Loucy (cell line): ENCODE data around the gene LMOD3.
A peak's percentile ranks its signal among the peaks of the same experiment; 100 is the strongest.

Experiments
- H2AFZ ChIP-seq: fragments of 200-600 bp; sonication (generic); 2 replicates; pipeline ENCODE4 v1.6.0; 2016; ENCODE audit warnings: antibody characterized with exemption, mild to moderate bottlenecking, low read length, moderate library complexity
- H3F3A ChIP-seq: fragments of 200-600 bp; 2 replicates; pipeline ENCODE4 v1.6.0; 2016; ENCODE audit warnings: antibody characterized with exemption, low read depth, mild to moderate bottlenecking
- H3K27me3 ChIP-seq: fragments of 200-600 bp; sonication (generic); 2 replicates; pipeline ENCODE4 v1.6.1; 2014; ENCODE audit warnings: low read length, mild to moderate bottlenecking; ENCODE audit not compliant: insufficient read depth, poor library complexity, severe bottlenecking
- H3K36me3 ChIP-seq: fragments of 200-600 bp; sonication (generic); 2 replicates; pipeline ENCODE4 v1.6.1; 2016; ENCODE audit warnings: low read length; ENCODE audit not compliant: insufficient read depth
- H3K4me1 ChIP-seq: fragments of 200-600 bp; sonication (generic); 2 replicates; pipeline ENCODE4 v1.5.1; 2014; ENCODE audit warnings: low read length, mild to moderate bottlenecking; ENCODE audit not compliant: insufficient read depth, poor library complexity, severe bottlenecking
- H3K4me2 ChIP-seq: fragments of 200-600 bp; sonication (generic); 2 replicates; pipeline ENCODE4 v1.6.0; 2014; ENCODE audit warnings: antibody characterized with exemption, low read length, low read depth, mild to moderate bottlenecking; ENCODE audit not compliant: poor library complexity, severe bottlenecking
- H3K4me3 ChIP-seq: fragments of 200-600 bp; sonication (generic); 2 replicates; pipeline ENCODE4 v1.5.1; 2014; ENCODE audit warnings: low read length, mild to moderate bottlenecking, mixed read lengths; ENCODE audit not compliant: poor library complexity, severe bottlenecking
- H3K79me2 ChIP-seq: fragments of 200-600 bp; sonication (generic); 2 replicates; pipeline ENCODE4 v1.6.1; 2014; ENCODE audit warnings: low read length; ENCODE audit not compliant: insufficient read depth
- H3K9ac ChIP-seq: fragments of 200-600 bp; sonication (generic); 2 replicates; pipeline ENCODE4 v1.6.0; 2014; ENCODE audit warnings: mild to moderate bottlenecking, low read depth, low read length, moderate library complexity; ENCODE audit not compliant: poor library complexity, severe bottlenecking
- H3K9me2 ChIP-seq: fragments of 200-600 bp; sonication (generic); replicated peaks from 2 replicates; pipeline ENCODE4 v1.6.1; 2016; ENCODE audit warnings: low read depth, low read length, mixed read lengths
- H3K9me3 ChIP-seq: fragments of 200-600 bp; sonication (generic); 2 replicates; pipeline ENCODE4 v1.6.1; 2014; ENCODE audit warnings: mild to moderate bottlenecking, antibody characterized with exemption, low read length, low read depth; ENCODE audit not compliant: insufficient read depth
- H4K20me1 ChIP-seq: fragments of 200-600 bp; sonication (generic); 2 replicates; pipeline ENCODE4 v1.6.0; 2014; ENCODE audit warnings: antibody characterized with exemption, low read length, mild to moderate bottlenecking; ENCODE audit not compliant: insufficient read depth, poor library complexity, severe bottlenecking
- CTCF ChIP-seq: fragments of 200-600 bp; sonication (generic); conservative IDR thresholded peaks from 2 replicates; pipeline ENCODE4 v1.5.1; 2014; ENCODE audit warnings: mild to moderate bottlenecking, antibody characterized with exemption, low read length
- EZH2phosphoT487 ChIP-seq: fragments of 200-600 bp; IDR thresholded peaks from 2 replicates; pipeline ENCODE4 v1.6.1; 2018; ENCODE audit warnings: antibody characterized with exemption, mild to moderate bottlenecking, moderate library complexity, borderline replicate concordance

Gene LMOD3

GRCh38 chr3:69126216-69126615, 3.8 kb upstream of the LMOD3 start:
- H3K79me2 ChIP-seq: no peaks in the 10 kb centered on the region
- H3K9me2 ChIP-seq: no peaks in the 10 kb centered on the region
- H3F3A ChIP-seq: no peaks in the 10 kb centered on the region
- no peaks in the 10 kb centered on the region for H3K27me3 ChIP-seq
- H3K4me3 ChIP-seq: no peak overlapping the region
- no peak overlapping the region for H3K4me2 ChIP-seq
- H3K9ac ChIP-seq: no peak overlapping the region
- no peak overlapping the region for H2AFZ ChIP-seq
- no peaks in the 10 kb centered on the region for H3K9me3 ChIP-seq
- H4K20me1 ChIP-seq: no peaks in the 10 kb centered on the region
- TF ChIP-seq EZH2phosphoT487: no peak
- no peak for TF ChIP-seq CTCF
- H3K36me3 ChIP-seq: no peaks in the 10 kb centered on the region
- H3K4me1 ChIP-seq: no peaks in the 10 kb centered on the region

GRCh38 chr3:69121950-69122349, 445 bp downstream of the LMOD3 start:
- no peaks in the 10 kb centered on the region for H3K9me2 ChIP-seq
- H2AFZ ChIP-seq: peak overlapping the region; percentile 91; the same call in 1 of the 2 replicates
- H3K9ac ChIP-seq: no peak overlapping the region
- no peaks in the 10 kb centered on the region for H3K79me2 ChIP-seq
- H3K4me2 ChIP-seq: no peak overlapping the region
- no peak for TF ChIP-seq EZH2phosphoT487
- H4K20me1 ChIP-seq: no peaks in the 10 kb centered on the region
- H3K4me1 ChIP-seq: no peaks in the 10 kb centered on the region
- H3K4me3 ChIP-seq: no peak overlapping the region
- H3F3A ChIP-seq: no peaks in the 10 kb centered on the region
- no peaks in the 10 kb centered on the region for H3K27me3 ChIP-seq
- no peaks in the 10 kb centered on the region for H3K9me3 ChIP-seq
- no peaks in the 10 kb centered on the region for H3K36me3 ChIP-seq

- H3K4me3 ChIP-seq: no peak overlapping the region
- peak overlapping the region; percentile 40 for H3K4me2 ChIP-seq
- H3K27me3 ChIP-seq: no peaks in the 10 kb centered on the region
- TF ChIP-seq EZH2phosphoT487 (no peak), CTCF (no peak)
- no peaks in the 10 kb centered on the region for H3K4me1 ChIP-seq
- no peaks in the 10 kb centered on the region for H3K9me2 ChIP-seq
- peak overlapping the region; percentile 91 for H2AFZ ChIP-seq
- no peaks in the 10 kb centered on the region for H3F3A ChIP-seq
- no peaks in the 10 kb centered on the region for H3K36me3 ChIP-seq
- H3K9ac ChIP-seq: no peak overlapping the region
- H4K20me1 ChIP-seq: no peaks in the 10 kb centered on the region
- H3K9me3 ChIP-seq: no peaks in the 10 kb centered on the region
- no peaks in the 10 kb centered on the region for H3K79me2 ChIP-seq
Observed at GRCh38 chr3:69121513-69121912, 882 bp downstream of the LMOD3 start.

GRCh38 chr3:69120879-69121464, 1.4 kb downstream of the LMOD3 start:
- no peak overlapping the region for H3K4me3 ChIP-seq
- H2AFZ ChIP-seq: peak overlapping the region; percentile 91
- no peaks in the 10 kb centered on the region for H4K20me1 ChIP-seq
- no peaks in the 10 kb centered on the region for H3K79me2 ChIP-seq
- H3K9me2 ChIP-seq: no peaks in the 10 kb centered on the region
- H3K27me3 ChIP-seq: no peaks in the 10 kb centered on the region
- no peaks in the 10 kb centered on the region for H3K36me3 ChIP-seq
- no peaks in the 10 kb centered on the region for H3K9me3 ChIP-seq
- TF ChIP-seq EZH2phosphoT487 (no peak), CTCF (peak; percentile 95)
- no peak overlapping the region for H3K9ac ChIP-seq
- peak overlapping the region; percentile 40 for H3K4me2 ChIP-seq
- no peaks in the 10 kb centered on the region for H3F3A ChIP-seq
- no peaks in the 10 kb centered on the region for H3K4me1 ChIP-seq
